Small intestine (tissue), 7 donors: ENCODE measurements around the gene TBL1XR1. TPM values are rescaled to one million over a fixed set of nuclear protein-coding genes. Genes with fewer than 3 reads are reported as not detected.
"Not testable (repeated sequence)": the region's sequence is repeated elsewhere in the genome, so short reads cannot be mapped to it uniquely, and the experiment has no call there.

Experiments
- DNase-seq, 2 donors: peaks; one replicate each; pipeline versions ENCODE4 v3.0.0 to v3.0.0-alpha.2; 2013
- FAIRE-seq: peaks from 2 replicates; lab custom pipeline; 2012; peaks lifted over from hg19 to GRCh38; lab: Jason Lieb, UNC
- H3K27ac ChIP-seq, 3 donors: one replicate each; pipeline ENCODE4 v1.5.1; 2013; ENCODE audit warnings: low read length in 2 of 3, mild to moderate bottlenecking in 2 of 3, control low read depth in 1 of 3, inconsistent platforms in 1 of 3, low read depth in 1 of 3, moderate library complexity in 1 of 3
- H3K27me3 ChIP-seq, 3 donors: one replicate each; pipeline ENCODE4 v1.6.1; 2013; ENCODE audit warnings: low read length in 3 of 3, inconsistent platforms in 1 of 3; ENCODE audit not compliant: control insufficient read depth in 3 of 3, insufficient read depth in 3 of 3
- H3K36me3 ChIP-seq, 3 donors: one replicate each; pipeline ENCODE4 v1.6.1; 2013; ENCODE audit warnings: low read length in 3 of 3, inconsistent platforms in 1 of 3, low read depth in 1 of 3, mild to moderate bottlenecking in 1 of 3, moderate library complexity in 1 of 3; ENCODE audit not compliant: control insufficient read depth in 3 of 3, insufficient read depth in 2 of 3
- H3K4me1 ChIP-seq, 3 donors: one replicate each; pipeline ENCODE4 v1.6.1; 2013; ENCODE audit warnings: low read length in 2 of 3, inconsistent platforms in 1 of 3, low read depth in 1 of 3, mild to moderate bottlenecking in 1 of 3, moderate library complexity in 1 of 3; ENCODE audit not compliant: control insufficient read depth in 3 of 3, insufficient read depth in 2 of 3
- H3K4me3 ChIP-seq, 3 donors: one replicate each; pipeline ENCODE4 v1.5.1; 2013; ENCODE audit warnings: low read length in 3 of 3, control low read depth in 1 of 3, inconsistent platforms in 1 of 3, low read depth in 1 of 3, mild to moderate bottlenecking in 1 of 3, moderate library complexity in 1 of 3
- H3K9me3 ChIP-seq, 2 donors: one replicate each; pipeline ENCODE4 v1.6.1; 2013; ENCODE audit warnings: low read depth in 1 of 2, low read length in 1 of 2; ENCODE audit not compliant: control insufficient read depth in 2 of 2, insufficient read depth in 1 of 2
- WGBS, 3 donors: extraction: QIAGEN DNeasy Blood & Tissue Kit; methylation state at CpG; one replicate each; pipeline ENCODE4 v1.1.7; 2013; 5-methylcytosine and 5-hydroxymethylcytosine counted together
- polyA plus RNA-seq, 4 donors: library from polyadenylated mRNA; stranded (reverse) in 3 of 4; unstranded in 1 of 4; fragments of 200-250 nt in 3 of 4; fragments of 120-200 nt in 1 of 4; gene quantifications; one replicate each; pipeline versions ENCODE4 v1.2.1 to v1.2.3, GENCODE V29; 2013
- donor health status: healthy with polysubstance abuse.
- donor health status: control.
- donor health status: control.
- donor health status: Bipolar disorder and iron deficiency.
- donor health status: healthy.

The TBL1XR1 gene
- polyA plus RNA-seq, 4 donors = 13.8 to 74.8 (median 27.7) TPM

DNA sequence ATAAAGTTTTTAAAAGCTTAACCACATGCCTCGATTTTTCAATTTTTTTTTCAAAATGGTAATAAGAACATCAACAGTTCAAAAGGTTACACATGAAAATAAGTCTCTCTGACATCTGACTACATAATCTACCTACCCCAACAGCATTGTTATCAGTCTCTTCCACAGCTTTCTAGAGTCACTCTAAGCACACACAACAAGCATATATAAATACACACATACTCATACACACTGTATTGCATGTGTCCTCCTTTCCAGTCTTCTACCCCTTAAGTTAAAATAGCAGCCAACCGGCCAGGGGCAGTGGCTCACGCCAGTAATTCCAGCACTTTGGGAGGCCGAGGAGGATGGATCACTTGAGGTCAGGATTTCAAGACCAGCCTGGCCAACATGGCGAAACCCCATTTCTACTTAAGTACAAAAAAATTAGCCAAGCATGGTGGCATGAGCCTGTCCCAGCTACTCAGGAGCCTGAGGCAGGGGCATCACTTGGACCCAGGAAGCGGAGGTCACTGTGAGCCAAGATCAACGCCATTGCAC is 12.2 kb downstream of the TBL1XR1 start:
- Histone ChIP-seq H3K9me3 (no peaks in the 10 kb centered on the region), H3K4me1 (peaks cover 0 to 9% (median 4%) of the 10 kb centered on the region in 3 donors), H3K36me3 (peaks cover 0 to 3% (median 0%) of the 10 kb centered on the region in 3 donors), H3K4me3 (no peak overlapping the region), H3K27me3 (no peaks in the 10 kb centered on the region), H3K27ac (no peak overlapping the region)
- 78 to 91% (median 85%) methylated on average over 7 of the region's 7 CpGs for WGBS, 3 donors
- no peak for DNase-seq
- no peak for FAIRE-seq

DNA sequence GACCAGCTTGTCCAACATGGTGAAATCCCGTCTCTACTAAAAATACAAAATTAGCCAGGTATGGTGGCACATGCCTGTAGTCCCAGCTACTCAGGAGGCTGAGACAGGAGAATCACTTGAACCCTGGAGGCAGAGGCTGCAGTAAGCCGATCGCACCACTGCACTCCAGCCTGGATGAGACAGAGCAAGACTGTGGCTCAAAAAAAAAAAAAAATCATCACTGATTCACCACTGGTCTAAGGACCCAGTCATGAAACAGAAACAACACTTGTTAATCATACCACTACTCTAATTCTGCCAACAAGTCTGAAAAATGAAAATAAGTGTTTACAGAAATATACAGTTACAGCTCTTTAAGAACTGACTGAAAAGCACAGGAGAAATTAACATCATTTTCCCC is 12.7 kb downstream of the TBL1XR1 start:
- H3K27me3 ChIP-seq, DNase-seq, H3K9me3 ChIP-seq, H3K36me3 ChIP-seq, H3K4me3 ChIP-seq, H3K27ac ChIP-seq, FAIRE-seq: not testable (repeated sequence)
- peaks cover 0 to 11% (median 4%) of the 10 kb centered on the region in 3 donors for H3K4me1 ChIP-seq
- 70 to 82% (median 79%) methylated on average over 3 of the region's 3 CpGs for WGBS, 3 donors

DNA sequence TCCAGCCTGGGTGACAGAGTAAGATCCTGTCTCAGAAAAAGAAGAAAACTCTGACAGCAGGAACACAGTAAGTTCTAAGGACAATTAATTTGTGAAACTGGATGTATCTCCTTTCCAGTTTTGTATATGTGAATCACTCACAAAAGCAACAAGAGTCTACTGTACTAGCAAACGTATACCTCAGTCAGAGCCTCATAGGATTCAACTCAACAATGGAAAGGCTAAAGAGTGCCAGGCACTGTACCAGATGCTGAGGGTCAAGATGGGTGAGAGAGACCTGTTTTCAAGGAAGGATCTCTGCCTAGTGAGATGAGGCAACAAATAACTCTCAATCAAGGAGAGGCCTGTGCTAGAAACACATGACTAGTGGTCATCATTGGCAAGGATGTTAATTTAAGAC is 14.9 kb downstream of the TBL1XR1 start:
- peaks cover 0 to 16% (median 6%) of the 10 kb centered on the region in 3 donors for H3K4me1 ChIP-seq
- 73 to 80% (median 74%) methylated on average over 1 of the region's 1 CpG for WGBS, 3 donors
- H3K9me3 ChIP-seq = no peaks in the 10 kb centered on the region
- no peak overlapping the region for H3K4me3 ChIP-seq
- FAIRE-seq (no peak), DNase-seq (no peak)
- H3K27me3 ChIP-seq = no peaks in the 10 kb centered on the region
- peaks cover 0 to 3% (median 0%) of the 10 kb centered on the region in 3 donors for H3K36me3 ChIP-seq
- no peak overlapping the region for H3K27ac ChIP-seq

GRCh38 chr3:177181418-177181817 is 15.9 kb downstream of the TBL1XR1 start:
- no peak for FAIRE-seq
- no peaks in the 10 kb centered on the region for H3K27me3 ChIP-seq
- peaks cover 2 to 16% (median 13%) of the 10 kb centered on the region in 3 donors for H3K4me1 ChIP-seq
- H3K9me3 ChIP-seq = no peaks in the 10 kb centered on the region
- no peak overlapping the region for H3K4me3 ChIP-seq
- 77 to 92% (median 85%) methylated on average over 5 of the region's 5 CpGs for WGBS, 3 donors
- no peak for DNase-seq
- no peak overlapping the region for H3K27ac ChIP-seq
- H3K36me3 ChIP-seq = peaks cover 0 to 3% (median 0%) of the 10 kb centered on the region in 3 donors

- DNase-seq (no peak), FAIRE-seq (no peak)
- Histone ChIP-seq H3K27ac (no peak overlapping the region), H3K4me1 (peaks cover 2 to 16% (median 11%) of the 10 kb centered on the region in 3 donors), H3K36me3 (peaks cover 0 to under 1% (median 0%) of the 10 kb centered on the region in 3 donors), H3K27me3 (no peaks in the 10 kb centered on the region), H3K4me3 (no peak overlapping the region), H3K9me3 (no peaks in the 10 kb centered on the region)
- 91 to 96% (median 93%) methylated on average over 5 of the region's 5 CpGs for WGBS, 3 donors
These were observed 16.8 kb downstream of the TBL1XR1 start for GRCh38 chr3:177180506-177180905.

DNA sequence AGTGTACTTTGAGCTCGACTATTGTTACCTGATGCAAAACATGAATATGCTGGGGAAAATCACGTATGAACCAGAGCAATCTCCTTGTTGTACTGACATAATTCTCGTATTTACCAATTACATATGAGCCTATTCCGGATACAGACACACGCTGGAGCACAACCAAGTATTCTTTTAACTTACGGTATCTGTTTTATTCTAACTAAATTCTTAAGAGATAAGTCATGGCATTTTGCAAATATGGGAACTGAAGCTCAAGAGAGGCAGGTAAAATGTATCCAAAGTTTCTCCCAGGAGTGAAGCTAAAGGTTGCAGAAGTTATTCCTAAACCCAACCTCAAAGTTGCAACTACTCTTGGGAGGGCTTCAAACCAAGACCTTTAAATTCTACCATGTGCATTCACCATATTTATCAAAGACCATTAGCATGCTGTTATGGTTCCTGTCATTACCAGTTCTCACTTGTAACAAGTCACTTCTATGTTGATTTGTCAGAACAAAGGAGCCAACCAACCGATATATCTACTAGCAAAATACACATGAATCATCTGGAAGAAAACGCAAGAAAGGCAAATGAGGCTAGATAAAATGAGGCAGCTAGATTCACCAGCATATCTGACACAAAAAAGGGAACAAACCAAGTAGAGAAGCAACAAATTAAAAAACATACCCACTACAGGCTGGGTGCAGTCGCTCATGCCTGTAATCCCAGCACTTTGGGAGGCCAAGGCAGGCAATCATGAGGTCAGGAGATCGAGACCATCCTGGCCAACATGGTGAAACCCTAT is 17.8 kb downstream of the TBL1XR1 start:
- no peak for DNase-seq
- peaks cover 3 to 11% (median 11%) of the 10 kb centered on the region in 3 donors for H3K4me1 ChIP-seq
- no peaks in the 10 kb centered on the region for H3K9me3 ChIP-seq
- no peaks in the 10 kb centered on the region for H3K27me3 ChIP-seq
- 75 to 81% (median 76%) methylated on average over 10 of the region's 10 CpGs for WGBS, 3 donors
- no peak overlapping the region for H3K4me3 ChIP-seq
- no peaks in the 10 kb centered on the region for H3K36me3 ChIP-seq
- no peak for FAIRE-seq
- peak overlapping the region in 2 of 3 donors; percentile 32 to 36 for H3K27ac ChIP-seq

DNA sequence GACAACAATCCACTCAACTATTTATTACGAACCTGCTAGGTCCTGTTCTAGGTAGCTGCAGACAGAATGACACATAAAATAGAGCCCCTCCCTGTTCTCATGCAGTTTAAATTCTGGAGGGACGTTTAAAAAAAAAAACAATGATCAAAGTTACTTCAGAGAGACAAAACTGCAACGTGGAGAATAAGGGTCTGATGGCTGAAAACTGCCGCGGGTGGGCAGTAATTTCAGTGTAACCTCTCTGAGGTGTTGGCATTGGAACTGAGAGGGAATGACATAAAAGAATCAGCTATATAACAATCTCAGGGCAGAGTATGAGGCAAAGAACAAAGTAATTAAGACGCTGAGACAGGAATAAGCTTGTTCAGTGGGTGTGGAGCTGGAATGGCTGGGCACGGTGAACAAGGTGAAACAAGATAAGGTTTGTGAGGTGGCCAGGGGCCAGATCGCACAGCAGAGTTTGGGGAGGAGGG is 19.5 kb downstream of the TBL1XR1 start:
- no peak for FAIRE-seq
- no peaks in the 10 kb centered on the region for H3K27me3 ChIP-seq
- no peaks in the 10 kb centered on the region for H3K9me3 ChIP-seq
- peak overlapping the region; percentile 71 to 87 (median 78) for H3K27ac ChIP-seq
- WGBS, 3 donors = 11 to 48% (median 33%) methylated on average over 8 of the region's 8 CpGs
- DNase-seq = peak; percentile 78 to 94
- no peak overlapping the region for H3K4me3 ChIP-seq
- H3K4me1 ChIP-seq = peaks cover 4 to 11% (median 7%) of the 10 kb centered on the region in 3 donors
- H3K36me3 ChIP-seq = peaks cover 0 to 2% (median 2%) of the 10 kb centered on the region in 3 donors

DNA sequence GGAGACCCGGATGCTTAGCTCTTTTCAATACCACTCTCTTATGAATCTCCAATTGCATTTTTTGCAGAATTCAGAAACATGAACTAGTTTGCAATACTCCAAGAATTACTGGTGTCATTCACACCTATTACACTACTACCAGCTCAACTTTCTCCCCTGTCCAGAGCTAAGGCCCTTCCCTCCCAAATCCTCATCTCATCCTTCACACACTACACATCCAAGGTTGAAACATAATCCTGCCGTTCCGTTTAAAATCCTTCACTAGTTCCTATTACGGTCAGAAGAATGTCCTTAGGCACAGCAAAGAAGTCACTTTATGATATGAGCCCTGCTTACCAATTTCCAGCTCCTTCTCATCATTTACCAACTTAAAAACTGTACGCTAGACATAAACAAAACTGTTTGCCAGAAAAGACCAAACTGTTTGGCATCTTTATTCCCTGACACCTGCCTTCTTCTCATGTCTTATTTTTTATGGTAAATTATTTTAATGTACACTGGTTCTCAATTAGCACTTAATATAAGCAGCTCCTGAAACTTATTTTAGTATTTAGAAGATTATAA is 22.6 kb downstream of the TBL1XR1 start:
- 63 to 73% (median 67%) methylated on average over 5 of the region's 5 CpGs for WGBS, 3 donors
- DNase-seq (no peak), FAIRE-seq (no peak)
- Histone ChIP-seq H3K27ac (no peak overlapping the region), H3K4me1 (peaks cover 4 to 10% (median 9%) of the 10 kb centered on the region in 3 donors), H3K9me3 (no peaks in the 10 kb centered on the region), H3K4me3 (no peak overlapping the region), H3K27me3 (no peaks in the 10 kb centered on the region), H3K36me3 (peaks cover 0 to 13% (median 5%) of the 10 kb centered on the region in 3 donors)
